Skeletal muscle satellite cell (primary cell): ENCODE measurements around the gene FYN.

Source experiments
- H3K27me3 ChIP-seq: 2 replicates; pipeline ENCODE4 v1.7.0; 2013; ENCODE audit warnings: low read length; ENCODE audit not compliant: control insufficient read depth, insufficient read depth
- H3K36me3 ChIP-seq: 2 replicates; pipeline ENCODE4 v1.7.0; 2013; ENCODE audit warnings: mild to moderate bottlenecking, control low read depth, low read length; ENCODE audit not compliant: insufficient read depth
- H3K4me1 ChIP-seq: 2 replicates; pipeline ENCODE4 v1.7.0; 2013; ENCODE audit warnings: low read length; ENCODE audit not compliant: control insufficient read depth, insufficient read depth
- H3K4me2 ChIP-seq: 2 replicates; pipeline ENCODE4 v1.7.0; 2013; ENCODE audit warnings: mild to moderate bottlenecking, low read length
- H3K4me3 ChIP-seq: 2 replicates; pipeline ENCODE4 v1.7.0; 2013; ENCODE audit warnings: low read length
- H3K9ac ChIP-seq: 2 replicates; pipeline ENCODE4 v1.7.0; 2013; ENCODE audit warnings: mild to moderate bottlenecking, low read depth, low read length, moderate library complexity
- H3K9me3 ChIP-seq: replicated peaks from 2 replicates; pipeline ENCODE4 v1.7.0; 2013; ENCODE audit warnings: mild to moderate bottlenecking, control low read depth, low read length

The FYN gene

GRCh38 chr6:111770263-111771093, 102.8 kb downstream of the FYN start:
- H3K36me3 ChIP-seq, result peaks cover 14% of the 10 kb centered on the region
- H3K27me3 ChIP-seq, result no peaks in the 10 kb centered on the region
- no peak overlapping the region for H3K4me2 ChIP-seq
- no peak overlapping the region for H3K4me3 ChIP-seq
- no peak overlapping the region for H3K9ac ChIP-seq
- peaks cover 18% of the 10 kb centered on the region for H3K4me1 ChIP-seq
- no peaks in the 10 kb centered on the region for H3K9me3 ChIP-seq

GRCh38 chr6:111769365-111770152, 103.7 kb downstream of the FYN start:
- Histone ChIP-seq H3K4me3 (no peak overlapping the region), H3K4me1 (peaks cover 22% of the 10 kb centered on the region), H3K9ac (no peak overlapping the region), H3K27me3 (no peaks in the 10 kb centered on the region), H3K36me3 (peaks cover 9% of the 10 kb centered on the region), H3K9me3 (no peaks in the 10 kb centered on the region), H3K4me2 (no peak overlapping the region)

- Histone ChIP-seq H3K9me3 (no peaks in the 10 kb centered on the region), H3K9ac (no peak overlapping the region), H3K4me2 (no peak overlapping the region), H3K27me3 (no peaks in the 10 kb centered on the region), H3K4me1 (peaks cover 25% of the 10 kb centered on the region), H3K4me3 (no peak overlapping the region), H3K36me3 (peaks cover 9% of the 10 kb centered on the region)
These were observed 104.9 kb downstream of the FYN start for GRCh38 chr6:111768431-111768770.

- H3K4me2 ChIP-seq, result no peak overlapping the region
- H3K27me3 ChIP-seq, result no peaks in the 10 kb centered on the region
- H3K4me1 ChIP-seq, result peaks cover 30% of the 10 kb centered on the region
- no peak overlapping the region for H3K9ac ChIP-seq
- no peaks in the 10 kb centered on the region for H3K9me3 ChIP-seq
- H3K4me3 ChIP-seq, result no peak overlapping the region
- H3K36me3 ChIP-seq, result peaks cover 9% of the 10 kb centered on the region
These were observed 105.4 kb downstream of the FYN start for GRCh38 chr6:111767752-111768430.

GRCh38 chr6:111766201-111766857, 106.9 kb downstream of the FYN start:
- peaks cover 46% of the 10 kb centered on the region for H3K4me1 ChIP-seq

GRCh38 chr6:111765763-111766162, 107.5 kb downstream of the FYN start:
- H3K4me1 ChIP-seq, result peaks cover 49% of the 10 kb centered on the region
- no peaks in the 10 kb centered on the region for H3K27me3 ChIP-seq
- no peak overlapping the region for H3K4me3 ChIP-seq
- peaks cover 13% of the 10 kb centered on the region for H3K36me3 ChIP-seq
- H3K9ac ChIP-seq, result no peak overlapping the region
- H3K9me3 ChIP-seq, result no peaks in the 10 kb centered on the region
- H3K4me2 ChIP-seq, result no peak overlapping the region

More at GRCh38 chr6:111766201-111766857, 106.9 kb downstream of the FYN start:
- H3K9ac ChIP-seq, result no peak overlapping the region
- no peaks in the 10 kb centered on the region for H3K27me3 ChIP-seq
- H3K9me3 ChIP-seq, result no peaks in the 10 kb centered on the region
- H3K4me3 ChIP-seq, result no peak overlapping the region
- H3K36me3 ChIP-seq, result peaks cover 10% of the 10 kb centered on the region
- no peak overlapping the region for H3K4me2 ChIP-seq

- H3K9ac ChIP-seq, result no peak overlapping the region
- H3K4me3 ChIP-seq, result no peak overlapping the region
- no peaks in the 10 kb centered on the region for H3K9me3 ChIP-seq
- H3K4me2 ChIP-seq, result no peak overlapping the region
- H3K27me3 ChIP-seq, result no peaks in the 10 kb centered on the region
- peaks cover 11% of the 10 kb centered on the region for H3K36me3 ChIP-seq
- H3K4me1 ChIP-seq, result peaks cover 56% of the 10 kb centered on the region
These were observed 108.7 kb downstream of the FYN start for GRCh38 chr6:111764238-111765175.

GRCh38 chr6:111763381-111763780, 109.9 kb downstream of the FYN start:
- H3K9me3 ChIP-seq, result no peaks in the 10 kb centered on the region
- peak overlapping the region; percentile 32 for H3K9ac ChIP-seq
- H3K27me3 ChIP-seq, result no peaks in the 10 kb centered on the region
- peaks cover 22% of the 10 kb centered on the region for H3K36me3 ChIP-seq
- H3K4me2 ChIP-seq, result peak overlapping the region; percentile 57
- H3K4me3 ChIP-seq, result no peak overlapping the region
- H3K4me1 ChIP-seq, result peaks cover 67% of the 10 kb centered on the region

- no peak overlapping the region for H3K9ac ChIP-seq
- no peaks in the 10 kb centered on the region for H3K27me3 ChIP-seq
- no peaks in the 10 kb centered on the region for H3K9me3 ChIP-seq
- no peak overlapping the region for H3K4me2 ChIP-seq
- peaks cover 25% of the 10 kb centered on the region for H3K36me3 ChIP-seq
- H3K4me3 ChIP-seq, result no peak overlapping the region
- peaks cover 77% of the 10 kb centered on the region for H3K4me1 ChIP-seq
These were observed 111.4 kb downstream of the FYN start for GRCh38 chr6:111761783-111762312.

GRCh38 chr6:111761212-111761611, 112.0 kb downstream of the FYN start:
- Histone ChIP-seq H3K4me2 (no peak overlapping the region), H3K9ac (no peak overlapping the region), H3K27me3 (no peaks in the 10 kb centered on the region), H3K36me3 (peaks cover 25% of the 10 kb centered on the region), H3K9me3 (no peaks in the 10 kb centered on the region), H3K4me1 (peaks cover 74% of the 10 kb centered on the region), H3K4me3 (no peak overlapping the region)
